HG02571 (cell line): ENCODE data around the gene FAM131C.
"Not testable (repeated sequence)": the region's sequence is repeated elsewhere in the genome, so short reads cannot be mapped to it uniquely, and the experiment has no call there.

Source experiments
- ATAC-seq: cut with Tn5 transposase; IDR thresholded peaks from one replicate; pipeline ENCODE4 v1.9.1; 2021; ENCODE audit warnings: mild to moderate bottlenecking, moderate library complexity; ENCODE audit not compliant: unreplicated experiment

FAM131C gene

DNA sequence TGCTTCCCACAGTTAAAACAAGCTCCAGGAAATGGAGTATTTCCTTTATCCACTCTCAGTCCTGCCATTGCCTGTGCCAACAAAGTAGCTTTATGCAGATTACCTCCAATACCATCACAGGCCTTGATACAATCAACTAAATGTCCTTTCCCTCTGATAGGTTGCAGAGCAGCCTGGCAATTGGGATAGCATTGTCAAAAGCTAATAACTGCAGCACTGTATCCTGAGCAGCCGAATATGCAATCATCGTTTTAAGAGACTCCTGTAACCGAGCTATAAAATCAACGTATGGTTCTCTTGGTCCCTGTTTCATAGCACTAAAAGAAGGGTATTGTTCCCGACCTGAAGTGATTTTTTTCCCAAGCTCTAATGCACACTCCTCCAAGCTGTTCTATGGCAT is 33.6 kb upstream of the FAM131C start:
- ATAC-seq: not testable (repeated sequence)

DNA sequence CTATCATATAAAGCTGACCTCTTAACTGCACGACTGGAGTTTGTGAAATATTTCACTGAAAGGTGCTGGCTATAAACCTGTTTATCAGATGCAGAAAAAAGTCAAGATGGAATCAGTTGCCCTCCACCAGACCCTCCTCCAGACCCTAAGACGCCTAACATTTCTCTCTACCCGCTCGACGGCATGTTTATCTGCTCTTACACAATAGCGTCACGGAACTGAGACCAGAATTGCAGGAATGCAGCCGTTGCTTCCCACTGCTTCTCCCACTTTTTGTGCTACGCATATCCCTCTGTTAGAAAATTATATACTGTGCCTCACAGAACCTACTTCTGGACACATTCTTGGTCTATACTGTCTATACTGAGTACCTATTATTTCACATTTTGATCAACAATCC is 28.2 kb upstream of the FAM131C start:
- ATAC-seq: no peak

DNA sequence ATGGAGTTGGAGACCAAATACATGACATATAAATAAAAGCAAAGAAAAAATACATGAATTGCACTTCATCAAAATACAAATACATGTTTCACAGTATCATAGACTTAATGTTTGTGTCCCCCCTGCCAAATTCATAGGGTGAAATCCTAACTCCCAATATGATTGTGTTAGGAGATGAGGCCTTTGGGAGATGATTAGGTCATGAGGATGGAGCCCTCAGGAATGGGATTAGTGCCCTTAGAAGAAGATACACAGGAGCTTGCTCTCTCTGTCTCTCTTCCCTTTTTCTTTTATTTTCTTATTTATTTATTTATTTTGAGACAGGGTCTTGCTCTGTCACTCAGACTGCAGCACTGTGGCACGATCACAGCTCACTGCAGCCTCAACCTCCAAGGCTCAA is 26.0 kb upstream of the FAM131C start:
- no peak for ATAC-seq

DNA sequence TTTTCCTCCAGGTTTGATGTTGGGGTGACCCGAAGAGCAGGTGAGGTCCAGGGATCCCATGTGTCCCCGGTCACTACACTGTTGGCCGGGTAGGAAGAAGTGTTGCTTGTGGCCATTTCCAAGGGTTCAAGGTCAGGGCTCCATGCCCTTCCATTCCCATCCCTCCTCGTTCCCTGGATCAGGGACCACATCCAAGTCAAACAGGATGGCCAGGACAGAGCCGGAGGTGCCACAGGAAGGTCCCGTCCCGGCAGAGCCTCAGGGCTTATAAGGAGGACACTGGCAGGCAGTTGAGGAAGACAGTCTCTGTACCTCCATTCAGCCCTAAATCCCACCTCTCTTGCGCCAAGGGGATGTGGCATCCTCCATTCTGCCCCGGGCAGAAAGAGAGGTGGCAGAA is 22.0 kb upstream of the FAM131C start:
- no peak for ATAC-seq

DNA sequence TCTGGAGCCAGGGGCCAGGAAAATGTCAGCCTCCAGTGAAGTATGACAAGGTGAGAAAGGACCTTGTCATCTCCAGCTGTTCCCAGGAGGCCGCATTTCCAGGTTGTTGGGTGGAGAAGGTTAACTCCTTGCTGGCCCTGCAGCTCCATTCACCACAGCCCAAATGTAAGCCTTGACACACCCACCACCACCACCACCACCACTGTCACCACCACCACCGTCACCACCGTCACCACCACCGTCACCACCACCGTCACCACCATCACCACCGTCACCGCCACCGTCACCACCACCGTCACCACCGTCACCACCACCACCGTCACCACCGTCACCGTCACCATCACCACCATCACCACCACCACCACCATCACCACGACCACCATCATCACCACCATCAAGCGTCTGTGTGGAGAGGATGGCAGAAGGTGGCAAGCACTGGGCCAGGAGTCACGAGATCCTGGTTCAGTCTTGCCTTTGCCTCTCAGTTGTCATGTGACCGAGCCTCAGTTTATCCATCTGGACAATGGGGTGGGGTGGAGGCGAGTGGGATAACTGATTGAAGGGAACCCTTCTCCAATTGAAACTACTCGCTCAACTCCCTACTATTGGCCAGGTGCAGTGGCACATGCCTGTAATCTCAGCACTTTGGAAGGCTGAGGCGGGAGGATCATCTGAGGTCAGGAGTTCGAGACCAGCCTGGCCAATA is 21.2 kb upstream of the FAM131C start:
- ATAC-seq: no peak

DNA sequence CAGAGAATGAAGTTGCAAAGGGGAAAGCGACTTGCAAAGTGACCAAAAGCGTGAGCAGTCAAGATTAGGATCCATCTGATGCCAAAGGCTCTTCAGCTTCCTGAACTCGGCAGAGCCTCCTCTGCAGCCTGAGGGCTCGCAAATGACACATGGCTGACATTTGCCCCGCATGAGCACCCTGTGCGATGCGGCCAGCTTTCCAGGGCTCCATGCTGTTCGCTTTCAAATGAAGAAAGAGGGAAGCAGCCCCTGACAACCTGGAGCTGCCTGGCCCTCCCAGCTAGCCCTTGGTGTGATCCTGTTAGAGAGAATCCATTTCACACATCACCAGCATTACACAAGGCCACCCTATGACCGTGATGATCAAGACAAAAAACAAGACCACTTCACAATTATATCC is 20.2 kb upstream of the FAM131C start:
- no peak for ATAC-seq

DNA sequence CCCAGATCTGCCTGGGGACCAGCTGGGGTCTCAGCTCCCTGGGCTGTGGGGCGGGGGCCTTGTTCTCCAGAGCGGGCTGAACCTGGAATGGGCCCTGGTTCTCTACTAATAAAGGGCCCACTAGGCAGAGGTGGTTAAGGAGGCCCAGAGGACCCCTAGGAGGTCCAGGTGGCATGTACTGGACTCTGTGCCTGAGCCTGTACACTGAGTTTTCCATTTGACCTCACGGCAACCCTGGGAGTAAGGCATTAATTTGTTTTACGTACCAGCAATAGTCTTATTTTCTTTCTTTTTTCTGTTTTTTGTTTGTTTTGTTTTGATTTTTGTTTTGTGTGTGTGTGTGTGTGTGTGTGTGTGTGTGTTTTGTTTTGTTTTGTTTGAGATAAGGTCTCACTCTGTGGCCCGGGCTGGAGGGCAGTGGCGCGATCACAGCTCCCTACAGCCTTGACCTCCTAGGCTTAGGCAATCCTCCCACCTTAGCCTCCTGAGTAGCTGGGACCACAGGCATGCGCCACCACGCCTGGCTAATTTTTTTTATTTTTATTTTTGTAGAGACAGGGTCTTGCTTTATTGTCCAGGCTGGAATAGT is 19.6 kb upstream of the FAM131C start:
- ATAC-seq: no peak

DNA sequence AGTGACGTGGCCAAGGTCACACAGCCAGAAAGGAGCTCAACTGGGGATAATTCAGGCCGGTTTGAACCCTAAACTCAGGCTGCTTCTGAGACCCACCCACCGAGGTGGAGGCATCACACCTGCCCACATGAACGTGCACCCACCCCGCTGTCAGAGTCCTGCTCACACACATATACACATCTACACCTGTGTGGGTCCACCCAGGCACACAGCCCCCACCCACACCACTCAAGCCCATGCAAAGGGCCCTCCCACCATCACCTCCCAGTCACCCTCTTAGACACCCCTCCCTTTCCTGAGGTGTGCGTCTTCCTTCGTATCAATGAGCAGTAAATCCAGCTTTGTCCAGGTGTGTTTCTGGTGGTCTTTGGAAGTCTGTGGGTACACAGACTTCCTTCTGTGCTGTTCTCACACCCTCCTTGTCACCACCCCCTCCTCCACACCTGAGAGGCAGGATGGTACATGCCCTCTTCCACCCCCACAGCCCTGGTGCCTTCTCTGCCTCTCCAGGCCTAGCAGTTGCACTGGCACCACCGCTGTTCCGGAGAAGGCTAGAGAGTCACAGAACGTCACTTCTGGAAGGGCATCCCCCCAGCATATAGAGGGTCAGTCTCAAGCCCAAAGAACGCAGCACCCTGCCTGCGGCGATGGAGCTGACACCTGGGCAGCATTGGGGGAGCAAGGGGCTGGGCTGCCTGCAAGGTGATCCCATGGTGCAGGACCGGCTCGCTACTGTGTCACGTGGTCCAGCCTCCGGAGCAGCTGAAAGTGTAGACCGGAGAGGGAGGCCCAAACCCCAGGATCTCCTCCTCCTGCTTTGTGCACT is 18.9 kb upstream of the FAM131C start:
- no peak for ATAC-seq

DNA sequence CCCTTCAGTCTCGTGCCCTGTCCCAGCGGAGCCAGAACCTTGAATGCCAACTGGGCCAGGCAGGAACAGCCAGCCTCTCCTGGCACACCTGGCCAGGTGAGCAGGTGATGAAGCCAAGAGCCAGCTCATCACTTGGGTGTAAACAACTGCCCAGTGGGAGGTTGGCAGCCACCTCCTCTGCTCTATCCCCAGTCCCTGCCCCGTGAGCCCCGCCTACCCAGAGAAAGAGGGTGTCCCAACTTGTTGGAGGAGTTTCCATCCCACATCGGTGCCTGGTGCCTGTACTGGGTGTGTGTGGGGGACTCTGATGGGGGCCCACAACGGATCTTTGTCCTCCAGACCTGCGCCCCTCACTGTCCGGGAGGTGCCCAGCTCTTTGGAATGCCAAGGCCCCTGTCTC is 17.8 kb upstream of the FAM131C start:
- no peak for ATAC-seq

DNA sequence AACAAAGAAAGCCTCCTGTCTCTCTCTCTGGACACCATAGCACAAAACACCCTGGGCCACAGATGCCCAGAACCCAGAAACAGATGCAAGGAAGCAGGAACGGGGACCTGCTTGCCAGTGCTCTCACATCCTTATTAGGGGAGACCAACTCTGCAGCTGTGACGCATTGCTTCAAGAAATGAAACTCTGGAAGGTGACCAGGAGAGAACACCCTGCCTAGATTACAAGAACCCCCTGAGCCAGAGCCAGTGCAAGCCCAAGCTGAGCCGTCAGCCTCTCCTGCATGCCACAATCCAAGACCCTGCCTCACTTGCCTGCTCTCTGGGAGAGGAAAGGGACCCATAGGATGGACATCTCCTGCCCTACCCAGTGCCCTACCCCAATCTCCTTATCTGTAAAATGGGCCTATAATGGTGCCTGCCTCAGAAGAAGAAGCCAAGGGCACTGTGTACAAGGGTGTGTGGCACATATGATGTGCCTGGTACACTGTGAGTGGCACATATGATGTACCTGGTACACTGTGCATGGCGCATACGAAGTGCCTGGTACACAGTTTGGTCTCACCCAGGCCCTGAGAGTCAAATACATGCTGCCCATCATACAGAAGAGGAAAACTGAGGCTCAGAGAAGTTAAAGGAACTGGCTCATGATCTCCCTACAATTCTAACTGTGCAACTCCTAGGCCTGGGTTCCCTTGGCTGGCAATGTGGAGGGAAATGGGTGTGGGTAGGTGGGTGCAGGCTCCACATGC is 16.8 kb upstream of the FAM131C start:
- ATAC-seq: no peak

DNA sequence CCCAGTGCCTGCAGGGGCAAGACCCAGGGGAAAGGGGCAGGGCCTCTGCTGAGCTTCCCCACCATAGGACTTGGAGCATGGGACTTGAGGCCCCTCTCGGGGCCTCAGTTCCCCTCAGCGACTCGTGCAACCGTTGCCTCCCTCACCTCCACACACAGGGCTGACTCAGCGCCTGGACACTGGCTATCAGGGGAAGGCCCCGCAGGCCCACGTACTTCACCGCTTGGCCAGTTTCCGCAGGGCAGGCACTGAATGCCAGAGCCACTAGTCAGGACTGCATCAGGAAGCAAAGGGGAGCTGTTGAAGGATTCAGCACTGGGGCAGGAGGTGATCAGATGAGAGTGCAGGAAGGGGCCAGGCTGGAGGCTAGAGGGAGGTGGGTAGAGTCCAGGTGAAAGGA is 15.5 kb upstream of the FAM131C start:
- no peak for ATAC-seq

DNA sequence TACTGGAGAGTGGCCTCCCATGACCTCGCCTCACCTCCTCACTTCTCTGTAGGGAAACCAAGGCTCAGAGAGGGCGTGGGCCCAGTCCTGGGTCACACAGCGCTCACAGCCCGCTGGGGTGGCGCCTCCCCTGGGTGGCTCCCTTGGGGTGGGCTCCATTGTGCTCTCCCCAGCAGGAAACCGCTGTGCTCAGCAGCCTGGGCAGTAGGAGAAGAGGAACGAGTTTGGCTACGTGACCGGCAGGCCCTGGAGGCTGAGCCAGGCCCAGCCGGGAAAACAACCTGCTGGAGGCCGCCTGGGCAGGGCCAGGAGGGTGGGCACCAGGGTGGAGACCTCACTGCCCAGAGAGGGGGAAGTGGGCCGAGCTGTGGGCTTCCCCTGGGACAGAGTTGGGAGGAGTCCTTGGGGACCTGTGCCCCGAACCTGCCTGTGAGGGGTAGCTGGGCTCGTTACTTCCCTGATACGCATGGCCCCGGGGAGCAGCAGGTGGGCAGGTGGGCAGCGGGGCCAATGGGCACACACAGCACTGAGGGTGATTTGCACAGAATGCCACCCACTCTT is 15.0 kb upstream of the FAM131C start:
- ATAC-seq: no peak

DNA sequence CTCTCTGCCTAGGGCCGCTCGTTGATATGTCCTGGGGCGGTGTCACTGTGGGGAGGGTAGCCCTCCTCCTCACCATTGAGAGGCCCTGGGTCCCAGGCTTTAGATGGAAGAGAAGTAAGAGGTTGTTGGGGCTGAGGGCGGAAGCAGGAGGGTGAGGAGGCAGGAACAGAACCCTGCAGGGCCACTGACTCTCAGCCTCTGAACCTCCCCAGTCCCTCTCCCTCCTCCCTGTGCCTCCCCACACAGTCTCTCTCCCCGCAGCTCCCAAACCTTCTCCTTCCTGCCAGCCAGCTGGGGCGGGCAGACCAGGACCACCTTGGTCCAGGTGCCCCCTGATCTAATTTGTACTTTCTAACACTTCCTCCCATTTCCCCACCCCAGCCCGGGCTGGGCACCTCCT is 14.3 kb upstream of the FAM131C start:
- no peak for ATAC-seq

DNA sequence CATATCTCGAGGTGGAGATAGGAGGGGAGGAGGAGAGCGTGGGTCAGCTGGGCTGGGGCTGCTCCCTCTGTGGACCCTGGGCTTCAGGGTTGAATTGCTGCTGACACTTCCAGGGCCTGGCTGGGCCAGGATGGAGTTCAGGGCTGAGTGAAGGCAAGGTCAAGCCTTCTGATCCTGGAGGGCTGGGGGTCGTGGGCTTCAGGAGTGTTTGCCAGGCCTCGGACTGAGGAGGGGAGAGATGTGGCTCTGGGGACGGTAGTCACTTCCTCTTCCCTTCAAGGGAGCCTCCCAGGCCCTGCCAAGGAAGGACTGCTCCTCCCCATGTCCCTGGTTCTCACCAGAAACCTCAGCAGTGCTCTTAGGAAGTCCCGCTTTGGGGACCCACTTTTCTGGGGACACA is 12.1 kb upstream of the FAM131C start:
- no peak for ATAC-seq

DNA sequence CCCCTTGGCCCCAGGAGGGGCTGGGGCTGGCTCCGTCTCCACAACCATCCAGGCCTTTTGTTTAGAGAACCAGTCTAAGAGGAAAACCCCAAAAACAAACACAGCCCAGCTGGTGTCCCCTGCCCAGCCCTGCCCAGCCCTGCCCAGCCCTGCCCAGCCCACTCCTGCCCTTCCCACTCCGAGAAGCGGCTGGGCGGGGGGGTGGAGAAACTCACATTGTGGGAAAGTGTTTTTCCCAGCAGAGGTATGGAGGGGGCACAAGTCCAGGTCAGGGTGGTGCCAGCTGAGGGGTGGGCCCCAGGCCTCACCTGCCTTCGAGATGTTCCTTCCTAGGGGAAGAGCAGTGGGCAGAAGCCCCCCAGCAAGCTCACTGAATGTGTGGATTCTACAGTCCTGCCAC is 10.0 kb upstream of the FAM131C start:
- ATAC-seq: no peak

DNA sequence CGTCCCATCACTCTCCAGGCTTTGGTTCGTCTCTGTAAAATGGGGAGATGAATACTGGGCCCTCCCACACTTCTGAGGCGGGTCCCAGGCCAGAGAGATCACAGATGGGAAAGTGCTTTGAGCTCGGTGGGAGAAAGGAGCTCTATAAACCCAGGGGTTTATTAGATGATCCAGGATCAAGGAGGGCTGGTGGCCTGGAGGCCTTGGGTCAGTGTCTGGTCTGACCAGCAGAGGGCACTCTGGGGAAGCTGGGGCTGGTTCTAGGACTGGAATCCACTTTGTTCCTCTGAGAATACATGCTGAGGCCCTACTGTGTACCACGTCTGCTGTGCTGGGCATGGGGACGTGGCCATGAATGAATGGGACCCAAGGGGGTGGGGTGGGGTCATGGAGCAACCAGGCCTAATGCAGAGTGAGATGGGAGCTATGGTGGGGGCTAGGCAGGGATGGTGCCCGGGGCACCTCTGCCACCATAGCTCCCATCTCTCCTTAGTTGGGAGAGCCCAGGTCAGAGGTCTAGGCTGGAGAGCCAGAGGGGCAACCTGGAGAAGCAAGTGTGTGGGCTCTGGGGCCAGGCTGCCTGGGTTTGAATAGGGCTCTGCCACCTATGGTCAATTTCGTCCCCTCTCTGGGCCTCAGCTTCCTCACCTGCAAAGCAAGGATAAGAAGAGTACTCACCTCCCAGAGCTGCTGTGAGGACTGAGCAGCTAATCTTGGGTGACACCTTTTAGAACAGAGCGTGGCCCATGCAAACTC is 9.0 kb upstream of the FAM131C start:
- ATAC-seq: no peak

DNA sequence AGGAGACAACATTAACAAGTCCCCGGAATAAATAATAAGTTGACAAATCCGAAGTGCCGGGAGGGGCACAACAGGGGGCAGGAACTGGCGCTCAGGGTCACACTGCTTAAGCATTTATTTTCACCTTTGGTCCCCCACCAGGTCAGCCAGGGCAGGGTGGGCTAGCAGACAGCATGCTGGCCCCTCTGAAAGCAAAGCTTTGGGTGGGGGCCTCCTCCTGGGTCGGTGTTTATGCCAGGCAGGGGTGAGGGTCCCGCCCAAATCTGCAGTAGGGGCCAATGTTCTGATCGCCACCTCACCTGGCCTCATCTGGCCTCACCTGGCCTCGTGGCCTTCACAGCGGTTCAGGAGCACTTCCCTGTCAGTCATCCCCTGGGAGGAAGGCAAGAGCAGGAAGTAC is 8.2 kb upstream of the FAM131C start:
- ATAC-seq: no peak

DNA sequence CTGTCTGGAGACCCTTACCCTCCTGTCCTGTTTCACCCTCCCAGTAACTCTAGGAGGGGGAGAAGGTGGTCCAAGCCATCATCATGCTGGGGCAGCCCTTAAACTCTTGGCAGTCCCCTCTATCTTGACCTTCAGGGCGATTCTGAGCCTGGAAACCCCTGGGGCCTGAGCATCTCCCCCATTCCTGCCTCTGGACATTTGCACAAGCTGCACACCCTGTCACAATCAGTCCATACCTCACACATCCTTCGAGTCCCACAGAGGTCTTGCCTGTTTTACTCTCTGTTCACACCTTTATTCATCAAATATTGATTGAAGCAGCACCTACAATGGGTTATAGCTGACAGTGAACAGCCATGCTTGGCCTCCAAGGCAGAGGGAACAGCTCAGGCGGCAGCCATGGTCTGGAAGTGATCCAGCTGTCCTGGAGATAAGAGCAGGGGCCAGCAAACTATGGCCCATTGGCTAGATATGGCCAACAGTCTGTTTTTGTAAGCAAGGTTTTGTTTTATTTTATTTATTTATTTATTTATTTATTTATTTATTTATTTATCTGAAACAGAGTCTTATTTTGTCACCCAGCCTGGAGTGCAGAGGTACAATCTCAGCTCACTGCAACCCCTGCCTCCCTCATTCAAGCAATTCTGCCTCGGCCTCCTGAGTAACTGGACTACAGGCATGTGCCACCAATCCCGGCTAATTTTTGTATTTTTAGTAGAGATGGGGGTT is 7.1 kb upstream of the FAM131C start:
- no peak for ATAC-seq

DNA sequence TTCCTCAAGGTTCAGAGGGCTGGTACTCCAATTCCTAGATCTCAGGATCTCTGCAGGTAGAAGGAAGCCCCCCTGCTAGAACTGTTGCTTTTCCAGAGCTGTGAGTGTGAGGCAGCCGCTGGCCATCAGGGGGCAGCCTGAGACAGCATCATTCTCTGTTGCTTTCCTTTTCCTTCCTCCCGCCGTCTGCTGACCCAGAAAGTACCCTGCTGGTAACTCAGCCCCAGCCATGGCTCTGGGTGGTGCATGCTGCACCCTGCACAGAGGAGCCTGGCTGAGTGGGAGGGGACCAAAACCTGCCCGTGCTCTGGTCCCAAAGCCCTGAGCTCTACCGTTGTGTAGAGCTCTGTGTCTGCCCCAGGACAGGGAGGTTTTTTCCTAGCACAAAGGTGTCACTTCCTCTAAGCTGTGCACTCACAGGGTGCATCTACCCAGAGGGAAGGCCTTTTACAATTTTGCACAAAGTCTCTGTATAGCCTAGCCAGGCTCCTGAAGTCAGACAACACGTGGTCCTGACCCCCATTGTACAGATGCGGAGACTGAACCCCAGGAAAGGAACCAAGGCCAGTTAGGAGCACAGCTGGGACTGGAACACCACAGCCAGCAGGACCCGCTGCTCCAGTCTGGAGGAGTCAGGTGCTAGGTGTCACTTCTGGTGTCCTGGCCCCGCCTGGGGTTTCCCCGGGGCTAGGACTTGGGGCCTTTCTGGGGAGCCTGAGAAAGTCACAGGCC is 5.6 kb upstream of the FAM131C start:
- no peak for ATAC-seq
